GM19193 (cell line): Measurements from ENCODE around the gene ACAT1.

Source experiments
- POLR2A ChIP-seq: IDR thresholded peaks from 4 replicates; pipeline ENCODE4 v1.6.1; 2011; ENCODE audit not compliant: insufficient read depth, insufficient read length; ENCODE audit errors: extremely low read depth

The ACAT1 gene

DNA sequence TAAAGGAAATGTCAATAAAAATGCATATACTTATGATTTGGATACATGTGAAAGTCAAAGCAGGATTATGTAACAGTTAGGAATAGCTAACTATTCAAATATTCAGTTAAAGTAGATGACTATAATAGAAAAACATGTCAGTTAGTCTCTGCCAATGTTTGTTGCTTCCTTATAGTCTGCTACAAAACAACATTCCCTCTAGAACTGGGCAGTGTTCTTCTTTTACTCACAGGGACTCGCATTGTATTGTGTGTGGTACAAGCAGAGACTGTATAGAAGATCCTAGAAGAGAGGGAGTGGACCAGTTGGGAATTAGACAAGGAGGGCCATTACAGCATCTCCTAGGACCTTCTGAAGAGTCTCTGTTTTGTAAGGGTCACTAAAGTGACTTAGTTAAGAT lies 10.6 kb downstream of the ACAT1 start:
- no peak for TF ChIP-seq POLR2A

DNA sequence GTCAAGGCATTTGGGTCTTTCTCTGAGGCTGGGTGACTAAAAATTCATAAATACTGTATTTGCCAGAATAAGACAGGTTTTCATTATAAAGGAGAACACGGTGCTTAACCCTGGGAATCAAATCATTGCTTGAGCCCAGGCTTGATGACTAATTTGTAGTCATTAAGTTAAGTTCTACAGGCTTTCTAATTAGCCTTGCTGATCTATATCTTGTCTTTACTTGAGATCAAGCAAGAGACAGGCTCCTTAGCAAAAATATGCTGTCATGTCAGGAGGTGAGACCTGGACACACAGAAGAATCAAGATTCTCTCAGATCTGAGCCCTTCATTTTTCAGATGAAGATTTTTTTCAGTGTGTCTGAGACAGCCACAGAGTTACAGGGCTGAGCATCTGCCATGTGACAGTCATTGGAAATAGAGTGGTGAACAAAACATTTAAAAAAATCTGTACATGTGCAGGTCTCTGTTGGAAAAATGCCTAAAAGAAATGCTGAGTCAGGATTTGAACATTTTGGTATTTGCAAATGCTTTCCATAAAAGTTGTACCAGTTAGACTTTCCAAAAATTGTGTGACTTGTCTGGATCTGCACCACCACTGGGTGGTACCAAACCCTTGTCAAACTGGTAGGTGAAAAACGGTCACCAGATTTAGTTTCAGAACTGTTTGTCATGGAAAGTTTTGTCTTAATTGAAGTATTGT lies 14.6 kb downstream of the ACAT1 start:
- no peak for TF ChIP-seq POLR2A

DNA sequence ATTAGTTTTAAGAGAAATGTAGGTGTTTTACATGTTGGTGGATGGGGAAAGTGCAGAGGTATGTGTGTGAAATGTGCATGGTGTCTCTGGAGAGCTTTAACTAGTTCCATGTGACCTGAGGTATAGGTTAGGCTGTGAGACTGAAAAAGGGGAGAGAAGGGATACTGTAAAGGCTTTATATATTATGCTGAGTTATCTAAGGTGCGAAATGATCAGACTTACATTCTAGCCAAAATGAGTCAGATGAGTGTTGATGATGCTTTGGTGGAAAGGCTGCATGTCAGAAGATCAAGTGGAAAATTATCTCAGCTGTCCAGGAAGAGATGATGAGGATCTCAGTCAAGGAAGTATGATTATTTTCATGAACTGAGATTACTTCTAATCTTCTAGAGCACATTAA lies 15.8 kb downstream of the ACAT1 start:
- no peak for TF ChIP-seq POLR2A

DNA sequence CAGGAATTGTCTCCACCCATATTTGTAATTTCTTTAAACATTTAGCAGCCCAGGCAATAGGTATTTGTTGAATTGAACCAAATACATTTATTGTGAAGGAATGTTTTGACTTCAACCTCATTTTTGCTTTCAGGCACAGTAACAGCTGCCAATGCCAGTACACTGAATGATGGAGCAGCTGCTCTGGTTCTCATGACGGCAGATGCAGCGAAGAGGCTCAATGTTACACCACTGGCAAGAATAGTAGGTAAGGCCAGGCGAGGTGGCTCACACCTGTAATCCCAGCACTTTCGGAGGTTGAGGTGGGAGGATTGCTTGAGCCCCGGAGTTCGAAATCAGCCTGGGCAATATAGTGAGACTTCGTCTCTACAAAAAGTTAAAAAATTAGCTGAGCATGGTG lies 20.9 kb downstream of the ACAT1 start:
- TF ChIP-seq POLR2A = no peak

DNA sequence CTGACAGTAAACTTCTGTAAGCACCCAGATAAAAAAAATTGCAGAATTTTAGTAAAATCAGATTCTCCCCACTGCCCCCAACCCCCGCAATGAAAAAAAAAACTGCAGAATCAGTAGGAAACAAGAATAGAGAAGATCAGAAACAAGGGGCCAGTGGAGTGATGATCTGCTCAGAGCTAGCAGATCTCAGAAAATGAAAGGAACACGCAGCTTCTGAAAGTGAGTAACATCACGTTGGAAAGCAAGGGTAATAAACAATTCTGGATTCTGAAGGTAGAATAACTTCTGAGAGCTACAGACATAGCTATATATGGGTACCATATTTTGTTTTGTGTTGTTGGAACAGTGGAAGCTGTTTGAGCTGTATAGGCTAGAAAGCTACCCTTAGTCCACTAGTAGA lies 23.2 kb downstream of the ACAT1 start:
- TF ChIP-seq POLR2A = no peak

DNA sequence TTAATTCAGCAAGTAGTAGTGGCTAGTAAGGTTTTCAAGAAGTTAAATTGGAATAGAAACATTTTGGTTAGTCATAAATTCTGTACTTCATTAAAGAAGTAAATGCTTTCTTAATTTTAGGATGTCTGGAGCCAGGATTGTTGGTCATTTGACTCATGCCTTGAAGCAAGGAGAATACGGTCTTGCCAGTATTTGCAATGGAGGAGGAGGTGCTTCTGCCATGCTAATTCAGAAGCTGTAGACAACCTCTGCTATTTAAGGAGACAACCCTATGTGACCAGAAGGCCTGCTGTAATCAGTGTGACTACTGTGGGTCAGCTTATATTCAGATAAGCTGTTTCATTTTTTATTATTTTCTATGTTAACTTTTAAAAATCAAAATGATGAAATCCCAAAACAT lies 25.8 kb downstream of the ACAT1 start:
- no peak for TF ChIP-seq POLR2A

DNA sequence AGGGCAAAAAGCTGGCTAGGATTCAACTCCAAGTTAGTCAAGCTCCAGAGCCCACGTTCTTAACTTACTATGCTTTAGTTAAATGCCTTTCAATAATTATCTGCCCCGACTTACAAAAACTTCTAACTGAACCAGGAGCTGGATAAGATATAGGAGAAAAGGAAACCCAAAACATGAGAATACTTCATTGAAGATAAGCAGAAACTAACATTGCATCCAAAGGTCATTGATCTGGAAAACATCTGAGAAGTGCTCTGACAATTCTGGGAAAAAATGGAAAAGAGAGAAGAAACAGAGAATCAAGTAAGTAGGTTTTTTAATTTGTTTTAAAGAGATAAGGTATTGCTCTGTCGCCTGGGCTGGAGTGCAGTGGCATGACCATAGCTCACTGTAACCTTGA lies 27.2 kb downstream of the ACAT1 start:
- TF ChIP-seq POLR2A = no peak

DNA sequence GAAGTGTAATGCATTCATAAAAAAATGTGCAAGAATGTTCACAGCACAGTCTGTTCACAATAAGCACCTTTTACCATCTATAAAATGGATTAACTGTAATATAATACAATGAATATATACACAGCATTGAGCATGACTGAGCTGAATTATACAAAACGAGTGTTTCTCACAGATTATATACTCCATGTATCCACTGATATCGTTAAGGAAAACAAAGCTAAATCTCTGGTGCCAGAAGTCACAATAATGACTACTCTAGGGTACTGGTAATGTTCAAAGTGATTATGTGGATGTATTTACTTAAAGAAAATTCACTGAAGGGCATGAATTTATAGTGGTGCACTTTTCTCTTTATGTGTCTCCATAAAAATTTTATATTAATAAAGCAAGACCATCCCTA lies 33.2 kb downstream of the ACAT1 start:
- TF ChIP-seq POLR2A = no peak

DNA sequence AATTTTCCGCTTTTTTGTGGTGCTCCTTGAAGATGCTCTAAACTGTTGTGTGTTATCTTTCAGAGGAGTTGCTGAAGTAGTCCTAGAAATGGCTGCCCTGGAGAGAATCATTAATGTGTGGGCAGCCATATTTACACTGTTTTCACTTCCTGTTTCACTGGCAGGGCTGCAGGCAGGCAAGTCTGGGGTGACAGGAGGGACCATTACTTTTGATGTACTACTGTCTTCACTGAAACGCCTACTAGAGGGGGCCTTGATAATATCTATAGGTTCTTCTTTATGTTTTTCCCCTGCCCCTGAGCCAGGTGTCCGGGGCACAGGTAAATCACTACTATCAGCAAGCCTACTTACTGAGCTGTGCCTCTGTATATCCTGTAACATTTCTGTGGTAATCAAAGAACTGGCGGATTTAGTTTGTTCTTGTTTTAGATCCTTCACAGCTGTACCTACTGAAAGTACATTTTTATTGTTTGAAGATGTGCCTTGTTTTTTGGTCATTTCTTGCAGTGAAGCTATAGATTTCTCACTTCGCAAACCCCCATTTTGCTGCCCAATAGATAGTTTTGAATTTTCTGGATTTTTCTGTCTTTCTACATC lies 39.7 kb downstream of the ACAT1 start:
- no peak for TF ChIP-seq POLR2A

DNA sequence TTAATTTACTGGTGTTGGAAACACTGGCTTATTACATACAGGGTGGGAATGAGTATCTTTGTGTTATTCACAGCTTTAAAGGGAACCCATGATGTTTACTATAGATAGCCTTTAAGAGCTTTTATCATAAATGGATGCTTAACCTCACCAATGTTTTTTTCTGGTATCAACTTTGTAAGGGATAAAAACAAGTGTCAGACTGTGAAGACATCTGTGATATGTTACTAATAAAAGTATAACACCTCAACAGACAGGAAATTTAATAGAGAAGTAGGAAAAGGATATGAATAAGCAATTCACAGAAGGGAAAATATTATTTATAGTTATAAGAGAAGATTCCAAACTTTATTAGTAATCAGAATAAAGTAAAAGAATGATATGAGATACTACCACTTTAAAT lies 46.3 kb downstream of the ACAT1 start:
- no peak for TF ChIP-seq POLR2A

DNA sequence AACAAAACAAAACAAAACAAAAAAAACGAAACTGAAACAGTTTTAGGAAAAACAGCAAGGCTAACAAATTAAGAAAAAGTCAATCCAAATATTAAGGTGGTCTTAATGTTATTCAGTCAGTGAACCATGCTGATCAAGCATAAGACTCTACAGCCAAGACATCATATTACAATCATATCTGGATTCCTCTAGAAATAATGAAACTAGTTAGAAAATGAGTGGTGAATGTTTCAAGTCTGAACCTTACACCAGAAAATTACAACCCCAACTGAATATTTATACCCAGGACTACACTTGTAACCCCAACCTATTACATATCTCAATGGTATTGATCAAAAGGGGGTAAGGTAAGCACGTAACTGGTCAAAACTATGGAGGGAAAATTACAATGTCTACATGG lies 48.8 kb downstream of the ACAT1 start:
- TF ChIP-seq POLR2A = no peak

DNA sequence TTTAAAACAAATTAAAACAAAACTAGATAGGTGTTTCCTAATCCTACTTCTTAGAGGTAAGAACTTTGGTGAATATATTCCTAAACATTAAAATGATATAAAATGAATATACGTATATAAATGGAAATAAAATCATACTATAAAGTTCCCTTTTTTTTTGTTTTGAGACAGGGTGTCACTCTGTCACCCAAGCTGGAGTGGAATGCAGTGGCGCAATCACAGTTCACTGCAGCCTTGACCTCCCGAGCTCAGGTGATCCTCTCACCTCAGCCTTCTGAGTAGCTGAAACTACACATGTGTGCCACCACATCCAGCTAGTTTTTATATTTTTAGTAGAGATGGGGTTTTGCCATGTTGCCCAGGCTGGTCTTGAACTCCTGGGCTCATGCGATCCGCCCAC lies 56.2 kb downstream of the ACAT1 start:
- TF ChIP-seq POLR2A = no peak

DNA sequence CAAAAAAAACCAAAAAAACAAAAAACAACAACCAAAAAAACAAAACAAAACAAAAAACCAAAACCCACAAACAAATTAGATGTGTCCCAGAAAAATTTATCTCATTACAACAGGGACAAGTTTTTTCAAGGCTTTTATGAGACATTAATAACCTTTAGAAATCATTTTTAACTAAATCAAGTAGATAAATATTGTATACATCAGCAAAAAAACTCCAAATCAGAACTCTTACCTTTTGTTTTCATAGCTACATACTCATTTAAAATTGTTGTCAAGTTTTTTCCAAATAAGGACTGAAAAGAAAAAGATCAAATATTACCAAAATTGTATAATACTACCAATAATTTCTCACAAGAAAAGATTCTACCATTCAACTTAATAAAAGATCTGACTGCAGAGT lies 72.4 kb downstream of the ACAT1 start:
- TF ChIP-seq POLR2A = no peak

DNA sequence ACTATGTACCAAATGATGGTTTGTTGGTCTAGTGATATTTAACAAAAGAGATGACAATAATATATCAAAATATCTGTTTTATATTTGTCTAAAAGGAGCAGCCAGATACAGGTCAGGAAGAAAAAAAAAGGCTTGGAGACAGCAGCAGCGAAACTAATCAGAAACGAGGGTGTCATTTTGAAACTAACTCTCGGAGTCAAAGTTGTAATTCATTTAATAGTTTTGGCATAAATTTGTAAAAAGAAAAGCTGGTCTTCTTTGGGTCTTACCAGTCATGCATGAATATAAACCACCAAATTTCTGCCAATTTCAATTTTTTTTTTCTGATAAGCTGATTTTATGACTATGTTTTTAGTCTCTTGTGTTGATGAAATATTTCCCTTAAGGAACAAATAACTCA lies 75.5 kb downstream of the ACAT1 start:
- TF ChIP-seq POLR2A = no peak
